Stimulated activated CD4-positive, alpha-beta T cell treated with anti-CD3 and anti-CD28 coated beads, Interleukin-12 subunit alpha, Interleukin-12 subunit beta, amount 100 ng/mL, for 24 hours (primary cell): ENCODE results near the gene CNTRL.
A peak's percentile ranks its signal among the peaks of the same experiment; 100 is the strongest.
"Not testable (repeated sequence)": the region's sequence is repeated elsewhere in the genome, so short reads cannot be mapped to it uniquely, and the experiment has no call there.

Source experiments
- DNase-seq, 2 experiments: peaks; one replicate each; pipeline ENCODE4 v3.0.0-alpha.2; 2020; ENCODE audit warnings: low read depth in 2 of 2

The CNTRL gene

DNA sequence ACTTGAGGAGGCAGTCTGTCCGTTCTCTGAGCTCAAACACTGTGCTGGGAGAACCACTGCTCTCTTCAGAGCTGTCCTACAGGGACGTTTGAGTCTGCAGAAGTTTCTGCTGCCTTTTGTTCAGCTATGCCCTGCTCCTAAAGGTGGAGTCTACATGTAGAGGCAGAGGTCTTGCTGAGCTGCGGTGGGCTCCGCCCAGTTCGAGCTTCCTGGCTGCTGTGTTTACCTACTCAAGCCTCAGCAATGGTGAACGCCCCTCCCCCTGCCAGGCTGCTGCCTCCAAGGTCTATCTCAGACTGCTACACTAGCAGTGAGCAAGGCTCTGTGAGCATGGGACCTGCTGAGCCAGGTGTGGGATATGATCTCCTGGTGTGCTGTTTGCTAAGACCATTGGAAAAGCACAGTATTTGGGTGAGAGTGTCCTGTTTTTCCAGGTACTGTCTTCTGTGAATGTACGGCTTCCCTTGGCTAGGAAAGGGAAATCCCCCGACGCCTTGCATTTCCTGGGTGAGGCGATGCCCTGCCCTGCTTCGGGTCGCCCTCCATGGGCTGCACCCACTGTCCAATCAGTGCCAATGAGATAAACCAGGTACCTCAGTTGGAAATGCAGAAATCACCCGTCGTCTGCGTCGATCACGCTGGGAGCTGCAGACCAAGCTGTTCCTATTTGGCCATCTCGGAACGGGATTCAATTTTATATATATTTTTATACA, 58.5 kb downstream of the CNTRL start:
- peak; percentile 13 to 38 for DNase-seq

GRCh38 chr9:121135642-121136041, 60.9 kb downstream of the CNTRL start:
- DNase-seq: no peak

GRCh38 chr9:121138561-121138960, 63.8 kb downstream of the CNTRL start:
- DNase-seq: no peak

DNA sequence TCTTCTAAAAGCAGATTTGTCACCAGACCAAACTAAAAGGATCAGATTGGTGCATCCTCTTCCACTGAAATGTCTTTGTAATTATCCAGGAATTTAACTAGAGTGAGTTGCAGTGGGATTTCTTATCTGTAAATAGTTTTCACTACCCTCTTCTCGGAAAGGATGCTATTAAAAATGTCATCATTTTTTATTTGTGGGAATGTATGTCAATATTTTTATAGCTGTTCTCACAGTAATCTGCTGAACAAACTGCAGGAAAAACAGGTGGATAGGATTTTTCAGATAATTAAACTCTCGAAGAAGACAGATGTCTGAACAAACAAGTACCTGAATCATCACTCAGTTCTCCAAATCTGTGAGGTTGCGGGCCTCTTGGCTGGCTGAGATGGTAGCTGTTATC, 64.2 kb downstream of the CNTRL start:
- DNase-seq: no peak

DNA sequence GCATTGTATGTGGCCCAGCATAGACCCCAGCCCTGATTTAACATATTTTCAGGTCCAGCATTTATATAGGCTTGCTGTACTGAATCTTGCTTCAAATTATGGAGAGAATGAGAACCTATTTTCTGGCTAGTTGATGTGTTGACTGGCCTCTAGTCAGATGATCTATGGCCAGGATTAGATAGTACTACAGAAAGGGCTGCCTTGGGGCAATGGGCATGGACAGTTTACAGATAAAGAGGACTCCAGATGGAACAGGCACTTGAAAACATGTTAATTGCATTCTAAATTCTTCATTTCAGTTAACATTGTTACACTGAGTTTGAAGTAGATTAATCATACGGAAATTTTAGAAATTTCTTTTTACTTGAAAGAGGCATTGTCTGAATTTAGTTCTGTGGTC, 65.4 kb downstream of the CNTRL start:
- DNase-seq: no peak

DNA sequence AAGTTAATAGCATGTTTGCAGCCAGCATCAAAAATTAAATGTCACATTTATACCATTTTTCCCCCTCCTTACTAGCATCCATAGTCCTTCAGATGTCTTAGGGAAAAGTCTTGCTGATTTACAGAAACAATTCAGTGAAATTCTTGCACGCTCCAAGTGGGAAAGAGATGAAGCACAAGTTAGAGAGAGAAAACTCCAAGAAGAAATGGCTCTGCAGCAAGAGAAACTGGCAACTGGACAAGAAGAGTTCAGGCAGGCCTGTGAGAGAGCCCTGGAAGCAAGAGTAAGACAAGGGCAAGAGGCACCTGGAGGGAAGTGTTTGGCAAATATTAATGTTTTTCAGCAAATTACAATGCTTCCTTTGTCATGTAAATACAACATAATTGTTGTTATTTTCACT, 66.6 kb downstream of the CNTRL start:
- DNase-seq: no peak

DNA sequence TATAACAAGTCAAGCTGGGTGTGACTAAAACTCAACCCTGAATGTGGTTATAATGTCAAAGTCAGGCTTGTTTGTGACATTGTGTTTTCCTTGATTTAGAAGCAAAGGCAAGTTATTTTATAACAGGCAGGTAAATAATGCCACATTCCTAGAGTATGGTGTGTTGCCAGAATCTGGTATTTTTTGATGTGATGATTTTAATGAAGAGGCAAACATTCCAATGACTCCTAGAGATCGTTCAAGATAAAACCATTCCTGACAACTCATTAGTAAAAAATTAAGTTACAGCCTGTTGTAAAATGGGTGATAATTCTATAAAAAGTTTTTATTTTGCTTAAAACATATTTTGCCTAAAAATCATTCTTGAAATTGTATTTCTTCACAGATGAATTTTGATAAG, 67.0 kb downstream of the CNTRL start:
- DNase-seq: no peak

DNA sequence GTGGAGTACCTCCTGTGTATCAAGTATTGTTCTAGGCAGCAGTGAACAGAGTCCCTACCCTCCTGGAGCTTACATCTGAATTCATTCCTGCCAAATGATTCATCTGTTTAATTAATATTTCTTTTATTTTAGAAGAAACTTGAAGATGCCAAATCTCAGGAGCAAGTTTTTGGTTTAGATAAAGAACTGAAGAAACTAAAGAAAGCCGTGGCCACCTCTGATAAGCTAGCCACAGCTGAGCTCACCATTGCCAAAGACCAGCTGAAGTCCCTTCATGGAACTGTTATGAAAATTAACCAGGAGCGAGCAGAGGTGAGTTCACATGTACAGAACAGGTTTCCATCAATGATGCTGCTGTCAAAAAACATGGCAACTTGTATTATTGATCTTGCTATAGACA, 69.0 kb downstream of the CNTRL start:
- DNase-seq: no peak

DNA sequence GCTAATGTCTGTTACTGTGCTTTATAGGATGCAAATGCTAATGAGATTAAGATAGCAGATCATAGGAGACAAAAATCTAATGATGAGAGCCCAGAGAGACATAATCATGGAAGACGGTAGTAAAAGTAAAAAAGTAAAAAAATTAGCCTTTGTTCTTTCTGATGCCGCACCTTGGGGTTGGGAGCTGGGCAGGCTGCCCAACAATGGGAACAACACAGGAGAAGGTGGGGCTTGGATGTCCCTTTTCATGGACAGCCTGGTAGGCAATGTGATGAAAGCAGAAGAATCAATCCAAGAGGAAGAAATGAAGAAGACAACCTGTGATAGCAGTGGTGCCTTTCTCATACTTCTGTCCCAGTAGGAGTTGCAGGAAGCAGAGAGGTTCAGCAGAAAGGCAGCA, 69.7 kb downstream of the CNTRL start:
- no peak for DNase-seq

DNA sequence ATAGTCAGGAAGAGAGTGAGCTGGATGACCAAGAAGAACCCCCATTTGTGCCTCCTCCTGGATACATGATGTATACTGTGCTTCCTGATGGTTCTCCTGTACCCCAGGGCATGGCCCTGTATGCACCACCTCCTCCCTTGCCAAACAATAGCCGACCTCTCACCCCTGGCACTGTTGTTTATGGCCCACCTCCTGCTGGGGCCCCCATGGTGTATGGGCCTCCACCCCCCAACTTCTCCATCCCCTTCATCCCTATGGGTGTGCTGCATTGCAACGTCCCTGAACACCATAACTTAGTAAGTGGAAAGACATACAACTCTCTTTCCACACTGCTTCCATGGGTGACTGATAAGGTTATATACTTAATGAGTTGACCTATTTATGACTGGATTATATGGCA, 75.4 kb downstream of the CNTRL start:
- no peak for DNase-seq

GRCh38 chr9:121153642-121154041, 78.9 kb downstream of the CNTRL start:
- no peak for DNase-seq

GRCh38 chr9:121154782-121155181, 80.0 kb downstream of the CNTRL start:
- DNase-seq: no peak

GRCh38 chr9:121156263-121156731, 81.5 kb downstream of the CNTRL start:
- no peak for DNase-seq

DNA sequence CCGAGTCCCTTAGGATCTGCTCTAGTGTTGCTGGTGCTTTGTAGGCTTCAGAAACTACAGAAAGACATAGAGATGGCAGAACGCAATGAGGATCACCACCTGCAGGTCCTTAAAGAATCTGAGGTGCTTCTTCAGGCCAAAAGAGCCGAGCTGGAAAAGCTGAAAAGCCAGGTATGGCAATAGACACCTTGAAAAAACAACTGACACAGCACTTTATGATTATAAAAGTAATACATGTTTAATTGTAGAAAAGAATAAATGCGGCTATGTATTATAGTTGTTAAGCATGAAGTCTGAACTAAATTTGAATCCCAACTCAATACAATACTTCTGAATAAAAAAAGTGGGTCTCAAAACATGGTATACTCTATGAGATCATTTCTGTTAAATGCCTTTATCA, 83.2 kb downstream of the CNTRL start:
- no peak for DNase-seq

- no peak for DNase-seq
Measured at GRCh38 chr9:121160025-121160424, 85.3 kb downstream of the CNTRL start.

DNA sequence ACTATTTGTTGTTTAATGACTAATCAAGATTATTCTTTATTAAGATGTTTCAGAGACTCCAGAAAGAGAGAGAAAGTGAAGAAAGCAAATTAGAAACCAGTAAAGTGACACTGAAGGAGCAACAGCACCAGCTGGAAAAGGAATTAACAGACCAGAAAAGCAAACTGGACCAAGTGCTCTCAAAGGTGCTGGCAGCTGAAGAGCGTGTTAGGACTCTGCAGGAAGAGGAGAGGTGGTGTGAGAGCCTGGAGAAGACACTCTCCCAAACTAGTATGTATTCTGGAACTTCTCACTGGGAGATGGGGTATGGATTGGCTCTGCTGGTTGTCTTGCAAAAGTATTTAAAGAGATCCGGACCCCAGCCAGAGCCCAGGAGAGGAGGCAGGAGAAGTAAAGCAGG, 93.3 kb downstream of the CNTRL start:
- DNase-seq: no peak

DNA sequence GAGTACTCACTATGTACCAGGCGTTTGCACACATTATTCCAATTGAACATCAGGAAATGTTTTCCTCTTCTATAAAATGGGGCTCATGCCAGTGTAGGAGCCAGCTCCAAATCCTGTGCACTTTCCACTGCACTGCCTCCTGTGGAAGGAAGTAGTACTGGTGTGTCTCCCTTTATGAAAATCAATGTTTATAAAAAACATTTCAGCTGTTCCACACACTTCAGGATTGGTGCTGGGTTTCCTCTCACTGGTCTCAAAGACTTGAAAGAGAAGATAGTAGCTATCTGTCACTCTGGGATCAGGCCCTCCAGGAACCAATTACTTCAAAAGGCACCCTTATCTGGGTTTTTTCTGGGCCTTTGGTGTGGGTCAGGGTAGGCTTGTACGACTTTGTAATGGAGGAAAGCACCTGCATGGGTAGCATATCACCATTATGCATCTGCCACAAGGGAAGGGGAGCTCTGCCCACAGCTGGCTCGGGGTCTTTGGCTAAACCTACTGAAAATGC, 94.4 kb downstream of the CNTRL start:
- DNase-seq: no peak

GRCh38 chr9:121171236-121171635, 96.5 kb downstream of the CNTRL start:
- no peak for DNase-seq

GRCh38 chr9:121172726-121173487, 98.2 kb downstream of the CNTRL start:
- no peak for DNase-seq

- no peak for DNase-seq
Measured at GRCh38 chr9:121173501-121173900, 98.7 kb downstream of the CNTRL start.

- DNase-seq: no peak
Measured at GRCh38 chr9:121178676-121179372, 104.1 kb downstream of the CNTRL start.

- not testable (repeated sequence) for DNase-seq
Measured at GRCh38 chr9:121179373-121179721, 104.6 kb downstream of the CNTRL start.
